HCT116 (cell line): Measurements from ENCODE around the gene LSP1.

Experiments
- CEBPB ChIP-seq: IDR thresholded peaks from 2 replicates; pipeline ENCODE4 v1.6.1; 2012; ENCODE audit warnings: low read depth
- EZH2 ChIP-seq: fragments of 200-600 bp; sonication (generic); IDR thresholded peaks from 2 replicates; pipeline ENCODE4 v1.6.1; 2017; ENCODE audit warnings: antibody characterized with exemption, mixed run types
- JUND ChIP-seq: IDR thresholded peaks from 2 replicates; pipeline ENCODE4 v1.6.1; 2012
- POLR2A ChIP-seq: IDR thresholded peaks from 2 replicates; pipeline ENCODE4 v1.7.0; 2011; ENCODE audit warnings: borderline replicate concordance; ENCODE audit not compliant: insufficient read depth, insufficient read length; ENCODE audit errors: extremely low read depth
- POLR2AphosphoS5 ChIP-seq: IDR thresholded peaks from 2 replicates; pipeline ENCODE4 v1.6.1; 2011; ENCODE audit warnings: mild to moderate bottlenecking, low read depth, low read length, moderate library complexity
- RAD21 ChIP-seq: IDR thresholded peaks from 2 replicates; pipeline ENCODE4 v1.6.1; 2012; ENCODE audit warnings: low read depth, mild to moderate bottlenecking
- SIN3A ChIP-seq: IDR thresholded peaks from 2 replicates; pipeline ENCODE4 v1.6.1; 2012; ENCODE audit warnings: low read depth
- TCF7L2 ChIP-seq: IDR thresholded peaks from 2 replicates; pipeline ENCODE4 v1.7.0; 2011; ENCODE audit warnings: borderline replicate concordance, inconsistent platforms; ENCODE audit not compliant: insufficient read depth, insufficient read length; ENCODE audit errors: extremely low read depth
- YY1 ChIP-seq: IDR thresholded peaks from 2 replicates; pipeline ENCODE4 v1.6.1; 2011; ENCODE audit warnings: low read length, low read depth, moderate library complexity, mild to moderate bottlenecking; ENCODE audit not compliant: insufficient replicate concordance; ENCODE audit errors: extremely low read depth
- TF ChIP-seq, protein P1 (sequence below), 3 experiments: fragments of 200-600 bp in 1 of 3; sonication (generic) in 1 of 3; IDR thresholded peaks in 2 of 3; conservative IDR thresholded peaks in 1 of 3; 2 replicates each; pipeline ENCODE4 v1.5.1; 2012 to 2017; ENCODE audit warnings: low read depth in 2 of 3, low read length in 2 of 3, antibody characterized with exemption in 1 of 3, borderline replicate concordance in 1 of 3, control low read depth in 1 of 3, mild to moderate bottlenecking in 1 of 3, mixed read lengths in 1 of 3, mixed run types in 1 of 3, moderate library complexity in 1 of 3; ENCODE audit not compliant: insufficient read depth in 1 of 3
- TF ChIP-seq, protein P2 (sequence below): IDR thresholded peaks from 2 replicates; pipeline ENCODE4 v1.6.1; 2012; ENCODE audit warnings: low read depth
- TF ChIP-seq, protein P3 (sequence below): IDR thresholded peaks from 2 replicates; pipeline ENCODE4 v1.6.1; 2012
- TF ChIP-seq, protein P4 (sequence below): IDR thresholded peaks from 2 replicates; pipeline ENCODE4 v1.6.1; 2012

DNA sequence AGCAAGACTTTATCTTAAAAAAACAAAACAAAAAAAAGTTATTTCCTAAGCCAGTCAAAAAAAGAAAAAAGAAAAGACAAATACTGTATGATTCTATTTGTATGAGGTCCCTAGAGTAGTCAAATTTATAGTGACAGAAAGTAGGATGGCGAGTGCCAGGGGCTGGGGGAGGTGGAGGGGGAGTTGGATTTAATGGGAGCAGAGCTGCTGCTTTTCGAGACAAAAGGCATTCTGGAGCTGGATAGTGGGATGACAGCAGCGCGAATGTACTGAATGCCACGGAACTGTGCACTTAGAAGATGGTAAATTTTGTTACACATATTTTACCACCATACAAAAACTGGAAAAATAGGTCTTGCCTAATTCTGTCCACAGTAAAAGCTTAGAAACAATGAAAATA, 35.9 kb upstream of the LSP1 start:
- TF ChIP-seq EZH2, result no peak
- TF ChIP-seq SIN3A, result no peak
- TF ChIP-seq, protein P1, sequence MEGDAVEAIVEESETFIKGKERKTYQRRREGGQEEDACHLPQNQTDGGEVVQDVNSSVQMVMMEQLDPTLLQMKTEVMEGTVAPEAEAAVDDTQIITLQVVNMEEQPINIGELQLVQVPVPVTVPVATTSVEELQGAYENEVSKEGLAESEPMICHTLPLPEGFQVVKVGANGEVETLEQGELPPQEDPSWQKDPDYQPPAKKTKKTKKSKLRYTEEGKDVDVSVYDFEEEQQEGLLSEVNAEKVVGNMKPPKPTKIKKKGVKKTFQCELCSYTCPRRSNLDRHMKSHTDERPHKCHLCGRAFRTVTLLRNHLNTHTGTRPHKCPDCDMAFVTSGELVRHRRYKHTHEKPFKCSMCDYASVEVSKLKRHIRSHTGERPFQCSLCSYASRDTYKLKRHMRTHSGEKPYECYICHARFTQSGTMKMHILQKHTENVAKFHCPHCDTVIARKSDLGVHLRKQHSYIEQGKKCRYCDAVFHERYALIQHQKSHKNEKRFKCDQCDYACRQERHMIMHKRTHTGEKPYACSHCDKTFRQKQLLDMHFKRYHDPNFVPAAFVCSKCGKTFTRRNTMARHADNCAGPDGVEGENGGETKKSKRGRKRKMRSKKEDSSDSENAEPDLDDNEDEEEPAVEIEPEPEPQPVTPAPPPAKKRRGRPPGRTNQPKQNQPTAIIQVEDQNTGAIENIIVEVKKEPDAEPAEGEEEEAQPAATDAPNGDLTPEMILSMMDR (IDR thresholded peaks at IDR 0.05 in 2 of 3, conservative IDR thresholded peaks at IDR 0.05 in 1 of 3; ENCODE audit: borderline replicate concordance in 1 of 3, insufficient read depth in 1 of 3, low read depth in 2 of 3, low read length in 2 of 3), result no peak
- no peak for TF ChIP-seq YY1
- TF ChIP-seq POLR2A, result no peak
- TF ChIP-seq, protein P2, sequence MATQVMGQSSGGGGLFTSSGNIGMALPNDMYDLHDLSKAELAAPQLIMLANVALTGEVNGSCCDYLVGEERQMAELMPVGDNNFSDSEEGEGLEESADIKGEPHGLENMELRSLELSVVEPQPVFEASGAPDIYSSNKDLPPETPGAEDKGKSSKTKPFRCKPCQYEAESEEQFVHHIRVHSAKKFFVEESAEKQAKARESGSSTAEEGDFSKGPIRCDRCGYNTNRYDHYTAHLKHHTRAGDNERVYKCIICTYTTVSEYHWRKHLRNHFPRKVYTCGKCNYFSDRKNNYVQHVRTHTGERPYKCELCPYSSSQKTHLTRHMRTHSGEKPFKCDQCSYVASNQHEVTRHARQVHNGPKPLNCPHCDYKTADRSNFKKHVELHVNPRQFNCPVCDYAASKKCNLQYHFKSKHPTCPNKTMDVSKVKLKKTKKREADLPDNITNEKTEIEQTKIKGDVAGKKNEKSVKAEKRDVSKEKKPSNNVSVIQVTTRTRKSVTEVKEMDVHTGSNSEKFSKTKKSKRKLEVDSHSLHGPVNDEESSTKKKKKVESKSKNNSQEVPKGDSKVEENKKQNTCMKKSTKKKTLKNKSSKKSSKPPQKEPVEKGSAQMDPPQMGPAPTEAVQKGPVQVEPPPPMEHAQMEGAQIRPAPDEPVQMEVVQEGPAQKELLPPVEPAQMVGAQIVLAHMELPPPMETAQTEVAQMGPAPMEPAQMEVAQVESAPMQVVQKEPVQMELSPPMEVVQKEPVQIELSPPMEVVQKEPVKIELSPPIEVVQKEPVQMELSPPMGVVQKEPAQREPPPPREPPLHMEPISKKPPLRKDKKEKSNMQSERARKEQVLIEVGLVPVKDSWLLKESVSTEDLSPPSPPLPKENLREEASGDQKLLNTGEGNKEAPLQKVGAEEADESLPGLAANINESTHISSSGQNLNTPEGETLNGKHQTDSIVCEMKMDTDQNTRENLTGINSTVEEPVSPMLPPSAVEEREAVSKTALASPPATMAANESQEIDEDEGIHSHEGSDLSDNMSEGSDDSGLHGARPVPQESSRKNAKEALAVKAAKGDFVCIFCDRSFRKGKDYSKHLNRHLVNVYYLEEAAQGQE, result no peak
- TF ChIP-seq CEBPB, result no peak
- TF ChIP-seq RAD21, result no peak
- TF ChIP-seq TCF7L2, result no peak
- TF ChIP-seq, protein P3, sequence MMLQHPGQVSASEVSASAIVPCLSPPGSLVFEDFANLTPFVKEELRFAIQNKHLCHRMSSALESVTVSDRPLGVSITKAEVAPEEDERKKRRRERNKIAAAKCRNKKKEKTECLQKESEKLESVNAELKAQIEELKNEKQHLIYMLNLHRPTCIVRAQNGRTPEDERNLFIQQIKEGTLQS, result no peak
- TF ChIP-seq, protein P4, sequence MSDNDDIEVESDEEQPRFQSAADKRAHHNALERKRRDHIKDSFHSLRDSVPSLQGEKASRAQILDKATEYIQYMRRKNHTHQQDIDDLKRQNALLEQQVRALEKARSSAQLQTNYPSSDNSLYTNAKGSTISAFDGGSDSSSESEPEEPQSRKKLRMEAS, result no peak
- no peak for TF ChIP-seq JUND
- no peak for TF ChIP-seq POLR2AphosphoS5
